ENCODE data around the gene CD99. TPM values are rescaled to one million over a fixed set of nuclear protein-coding genes. Genes with fewer than 3 reads are reported as not detected.

CD99 gene
- total RNA-seq, 1 experiment from 2014 or later = 92.1 TPM

GRCh38 chrX:2774057-2774456 lies 83.0 kb downstream of the CD99 start:
- Histone ChIP-seq H2BK20ac (ENCODE audit: low read depth, low read length, poor library complexity, severe bottlenecking) (no peak overlapping the region), H3K23ac (ENCODE audit: insufficient read length, low read depth, low read length) (no peak overlapping the region), H2BK120ac (ENCODE audit: low read depth, low read length, poor library complexity, severe bottlenecking) (no peak overlapping the region), H4K91ac (ENCODE audit: insufficient read length, low read depth, low read length) (no peak overlapping the region), H3K23me2 (ENCODE audit: insufficient read length, low read depth, low read length, poor library complexity, severe bottlenecking) (no peaks in the 10 kb centered on the region), H3K4me1 (ENCODE audit: insufficient read depth, low read length) (no peaks in the 10 kb centered on the region), H3K14ac (ENCODE audit: insufficient read depth, low read length) (no peak overlapping the region), H3K79me2 (ENCODE audit: insufficient read depth, low read length) (no peaks in the 10 kb centered on the region), H3K4ac (ENCODE audit: low read depth, low read length) (no peak overlapping the region), H4K5ac (ENCODE audit: insufficient read length, low read depth, low read length) (no peak overlapping the region), H2AFZ (ENCODE audit: low read length) (no peak overlapping the region), H4K20me1 (ENCODE audit: control insufficient read depth, insufficient read depth, insufficient read length) (no peaks in the 10 kb centered on the region), H3T11ph (ENCODE audit: low read length) (no peak overlapping the region), H3K27me3 (ENCODE audit: insufficient read depth, low read length) (no peaks in the 10 kb centered on the region), H2BK12ac (ENCODE audit: insufficient read length, low read depth, low read length) (no peak overlapping the region), H3K18ac (ENCODE audit: insufficient read length, low read depth, low read length) (no peak overlapping the region), H3K27ac (ENCODE audit: insufficient read length, low read depth, low read length) (no peak overlapping the region), H3K79me1 (ENCODE audit: insufficient read depth, low read depth, low read length, poor library complexity, severe bottlenecking) (no peaks in the 10 kb centered on the region), H4K8ac (replicated peaks; ENCODE audit: insufficient read length, low read depth, low read length) (no peak overlapping the region), H3K9me3 (ENCODE audit: control insufficient read depth, low read depth, low read length) (no peaks in the 10 kb centered on the region), H3K56ac (ENCODE audit: insufficient read length, low read depth, low read length) (no peak overlapping the region), H3K4me2 (ENCODE audit: insufficient read depth, insufficient read length, low read length) (no peak overlapping the region), H3K9ac (ENCODE audit: extremely low read depth, insufficient read length, low read length) (no peak overlapping the region), H2BK15ac (ENCODE audit: low read depth, low read length) (no peak overlapping the region), H2AK5ac (ENCODE audit: insufficient read length, low read length) (no peak overlapping the region), H2BK5ac (ENCODE audit: insufficient read length, low read length) (no peak overlapping the region)
- WGBS (ENCODE audit: extremely low coverage, insufficient read length, low lambda C conversion rate) = no CpG with 5 or more reads among the region's 5 CpGs
- H3K4me1 Mint-ChIP-seq = peaks cover 10 to 20% of the 10 kb centered on the region in 2 experiments
- TF ChIP-seq CTCF (conservative IDR thresholded peaks at IDR 0.05) = no peak
- H3K27ac Mint-ChIP-seq = 0 out of 7 replicates have a peak overlapping the region, but pooled peaks of 1 of the 3 experiments have one; percentile 16
- H3K9me3 Mint-ChIP-seq = peaks cover 12 to 15% of the 10 kb centered on the region in 2 experiments
- peaks cover 0 to 10% (median 6%) of the 10 kb centered on the region in 3 experiments; a peak in 5 of 7 replicates for H3K36me3 Mint-ChIP-seq (ENCODE audit: insufficient read depth in 1 of 3, low read depth in 3 of 3)
- no peak for DNase-seq
- peaks cover 7% of the 10 kb centered on the region for H3K27me3 Mint-ChIP-seq (ENCODE audit: low read depth)
- peak overlapping the region in 1 of 2 experiments; percentile 27; a peak in 1 of 5 replicates for H3K4me3 Mint-ChIP-seq
